H9 (cell line): ENCODE measurements around the gene UST. TPM values are rescaled to one million over a fixed set of nuclear protein-coding genes. Genes with fewer than 3 reads are reported as not detected.

Experiments used
- DNase-seq: peaks from one replicate; pipeline ENCODE4 v3.0.0-alpha.2; 2017
- H2AFZ ChIP-seq: one replicate; pipeline ENCODE4 v1.6.1; 2013; ENCODE audit warnings: mild to moderate bottlenecking, low read length, control low read depth, moderate library complexity
- H2AK5ac ChIP-seq: 2 replicates; pipeline ENCODE4 v1.6.1; 2013; ENCODE audit warnings: low read length, control low read depth, mixed read lengths; ENCODE audit not compliant: insufficient read length
- H2BK120ac ChIP-seq: one replicate; pipeline ENCODE4 v1.6.1; 2013; ENCODE audit warnings: low read depth, mild to moderate bottlenecking, low read length, control low read depth, inconsistent platforms; ENCODE audit not compliant: poor library complexity, severe bottlenecking
- H2BK12ac ChIP-seq: 2 replicates; pipeline ENCODE4 v1.6.1; 2013; ENCODE audit warnings: low read length, control low read depth, mixed read lengths, low read depth; ENCODE audit not compliant: insufficient read length
- H2BK15ac ChIP-seq: 2 replicates; pipeline ENCODE4 v1.6.1; 2013; ENCODE audit warnings: low read depth, low read length, control low read depth
- H2BK20ac ChIP-seq: one replicate; pipeline ENCODE4 v1.6.1; 2013; ENCODE audit warnings: low read depth, mild to moderate bottlenecking, low read length, control low read depth, inconsistent platforms; ENCODE audit not compliant: poor library complexity, severe bottlenecking
- H2BK5ac ChIP-seq: 2 replicates; pipeline ENCODE4 v1.6.1; 2013; ENCODE audit warnings: low read length, control low read depth, mixed read lengths; ENCODE audit not compliant: insufficient read length
- H3K14ac ChIP-seq: 2 replicates; pipeline ENCODE4 v1.6.1; 2013; ENCODE audit warnings: low read length, control low read depth; ENCODE audit not compliant: insufficient read depth
- H3K18ac ChIP-seq: 2 replicates; pipeline ENCODE4 v1.6.1; 2013; ENCODE audit warnings: low read depth, mild to moderate bottlenecking, mixed read lengths, low read length, control low read depth; ENCODE audit not compliant: insufficient read length
- H3K23ac ChIP-seq: 2 replicates; pipeline ENCODE4 v1.6.1; 2013; ENCODE audit warnings: low read length, control low read depth, mixed read lengths, low read depth; ENCODE audit not compliant: insufficient read length
- H3K23me2 ChIP-seq: 2 replicates; pipeline ENCODE4 v1.6.1; 2013; ENCODE audit warnings: low read depth, mild to moderate bottlenecking, mixed read lengths, low read length, control low read depth; ENCODE audit not compliant: insufficient read length, poor library complexity, severe bottlenecking
- H3K27ac ChIP-seq: 2 replicates; pipeline ENCODE4 v1.5.1; 2013; ENCODE audit warnings: low read length, control low read depth, mixed read lengths, low read depth; ENCODE audit not compliant: insufficient read length
- H3K27me3 ChIP-seq: 2 replicates; pipeline ENCODE4 v1.6.1; 2013; ENCODE audit warnings: low read length, control low read depth, inconsistent platforms; ENCODE audit not compliant: insufficient read depth
- H3K4ac ChIP-seq: 2 replicates; pipeline ENCODE4 v1.6.1; 2013; ENCODE audit warnings: low read depth, mild to moderate bottlenecking, control low read depth, inconsistent platforms, low read length, moderate library complexity
- H3K4me1 ChIP-seq: 2 replicates; pipeline ENCODE4 v1.6.1; 2013; ENCODE audit warnings: low read length, control low read depth, inconsistent platforms; ENCODE audit not compliant: insufficient read depth
- H3K4me2 ChIP-seq: 2 replicates; pipeline ENCODE4 v1.6.1; 2013; ENCODE audit warnings: low read length, control low read depth, mixed read lengths; ENCODE audit not compliant: insufficient read length, insufficient read depth
- H3K56ac ChIP-seq: 2 replicates; pipeline ENCODE4 v1.6.1; 2013; ENCODE audit warnings: low read depth, mild to moderate bottlenecking, mixed read lengths, low read length, control low read depth; ENCODE audit not compliant: insufficient read length
- H3K79me1 ChIP-seq: 2 replicates; pipeline ENCODE4 v1.6.1; 2013; ENCODE audit warnings: low read depth, mild to moderate bottlenecking, moderate library complexity, low read length, control low read depth, inconsistent platforms; ENCODE audit not compliant: insufficient read depth, poor library complexity, severe bottlenecking
- H3K79me2 ChIP-seq: 2 replicates; pipeline ENCODE4 v1.6.1; 2013; ENCODE audit warnings: low read length, control low read depth, inconsistent platforms; ENCODE audit not compliant: insufficient read depth
- H3K9ac ChIP-seq: 2 replicates; pipeline ENCODE4 v1.6.1; 2013; ENCODE audit warnings: low read length, control low read depth, mixed read lengths; ENCODE audit not compliant: insufficient read length; ENCODE audit errors: extremely low read depth
- H3K9me3 ChIP-seq: one replicate; pipeline ENCODE4 v1.6.1; 2013; ENCODE audit warnings: low read depth, low read length, inconsistent platforms; ENCODE audit not compliant: control insufficient read depth
- H3T11ph ChIP-seq: one replicate; pipeline ENCODE4 v1.6.1; 2013; ENCODE audit warnings: mild to moderate bottlenecking, low read length, control low read depth, inconsistent platforms
- H4K20me1 ChIP-seq: one replicate; pipeline ENCODE4 v1.6.1; 2013; ENCODE audit not compliant: control insufficient read depth, insufficient read length, insufficient read depth
- H4K5ac ChIP-seq: 2 replicates; pipeline ENCODE4 v1.6.1; 2013; ENCODE audit warnings: low read depth, mild to moderate bottlenecking, mixed read lengths, low read length, control low read depth; ENCODE audit not compliant: insufficient read length
- H4K8ac ChIP-seq: replicated peaks from 2 replicates; pipeline ENCODE4 v1.6.1; 2013; ENCODE audit warnings: low read length, control low read depth, mixed read lengths, low read depth; ENCODE audit not compliant: insufficient read length
- H4K91ac ChIP-seq: 2 replicates; pipeline ENCODE4 v1.6.1; 2013; ENCODE audit warnings: low read depth, mild to moderate bottlenecking, moderate library complexity, mixed read lengths, low read length, control low read depth; ENCODE audit not compliant: insufficient read length
- H3K27ac Mint-ChIP-seq, 3 experiments: 2 replicates in 2 of 3; 3 replicates in 1 of 3; pipeline ENCODE4 v1.8.0; 2020 to 2021; ENCODE audit warnings: mixed read lengths in 3 of 3, mild to moderate bottlenecking in 1 of 3, moderate library complexity in 1 of 3
- H3K27me3 Mint-ChIP-seq: 2 replicates; pipeline ENCODE4 v1.8.0; 2021; ENCODE audit warnings: low read depth, mild to moderate bottlenecking, moderate library complexity, mixed read lengths
- H3K36me3 Mint-ChIP-seq, 3 experiments: 2 replicates in 2 of 3; 3 replicates in 1 of 3; pipeline ENCODE4 v1.8.0; 2020 to 2021; ENCODE audit warnings: low read depth in 3 of 3, mixed read lengths in 3 of 3; ENCODE audit not compliant: insufficient read depth in 1 of 3
- H3K4me1 Mint-ChIP-seq, 2 experiments: 2 replicates each; pipeline ENCODE4 v1.8.0; 2020; ENCODE audit warnings: mixed read lengths in 2 of 2
- H3K4me3 Mint-ChIP-seq, 2 experiments: 2 replicates in 1 of 2; 3 replicates in 1 of 2; pipeline ENCODE4 v1.8.0; 2020 to 2021; ENCODE audit warnings: mild to moderate bottlenecking in 2 of 2, mixed read lengths in 2 of 2, moderate library complexity in 1 of 2
- H3K9me3 Mint-ChIP-seq, 2 experiments: 2 replicates in 1 of 2; 3 replicates in 1 of 2; pipeline ENCODE4 v1.8.0; 2020; ENCODE audit warnings: mild to moderate bottlenecking in 2 of 2, mixed read lengths in 2 of 2, moderate library complexity in 1 of 2
- CTCF ChIP-seq: fragments of 200-600 bp; sonication (generic); conservative IDR thresholded peaks from 3 replicates; pipeline ENCODE4 v1.8.0; 2021; ENCODE audit warnings: antibody characterized with exemption, mild to moderate bottlenecking
- WGBS: extraction: QIAGEN DNeasy Blood & Tissue Kit; methylation state at CpG from one replicate; pipeline ENCODE4 v1.1.7; 2013; ENCODE audit warnings: missing lambda C conversion rate, low lambda C conversion rate, mixed read lengths; ENCODE audit not compliant: insufficient read length; ENCODE audit errors: extremely low coverage; 5-methylcytosine and 5-hydroxymethylcytosine counted together
- total RNA-seq: library from RNA; stranded (reverse); gene quantifications from 2 replicates; pipeline ENCODE4 v1.2.1, GENCODE V29; 2021

The UST gene
- total RNA-seq, 1 experiment from 2014 or later, result 14.4 TPM

- H3K18ac ChIP-seq, result no peak overlapping the region
- H3K4me2 ChIP-seq, result no peak overlapping the region
- no peak overlapping the region for H4K5ac ChIP-seq
- H3K23me2 ChIP-seq, result no peaks in the 10 kb centered on the region
- H3T11ph ChIP-seq, result no peak overlapping the region
- no peak overlapping the region for H2BK120ac ChIP-seq
- H2BK5ac ChIP-seq, result no peak overlapping the region
- Mint-ChIP-seq H3K9me3 (no peaks in the 10 kb centered on the region; a peak in 1 of 5 replicates), H3K36me3 (peaks cover 0 to 9% (median 7%) of the 10 kb centered on the region in 3 experiments; a peak in 4 of 7 replicates), H3K4me1 (peaks cover 49 to 53% of the 10 kb centered on the region in 2 experiments), H3K27ac (no peak overlapping the region; a peak in 1 of 7 replicates), H3K4me3 (no peak overlapping the region), H3K27me3 (no peaks in the 10 kb centered on the region)
- no peak for DNase-seq
- no peak overlapping the region for H2BK20ac ChIP-seq
- no peak overlapping the region for H2BK12ac ChIP-seq
- no peaks in the 10 kb centered on the region for H4K20me1 ChIP-seq
- peaks cover 2% of the 10 kb centered on the region; the same call in 1 of the 2 replicates for H3K4me1 ChIP-seq
- peak; percentile 70 for TF ChIP-seq CTCF
- no peak overlapping the region for H4K91ac ChIP-seq
- H3K79me2 ChIP-seq, result no peaks in the 10 kb centered on the region
- no peak overlapping the region for H3K4ac ChIP-seq
- no peak overlapping the region for H3K23ac ChIP-seq
- no peak overlapping the region for H2AFZ ChIP-seq
- no peak overlapping the region for H4K8ac ChIP-seq
- H2AK5ac ChIP-seq, result no peak overlapping the region
- H3K9me3 ChIP-seq, result no peaks in the 10 kb centered on the region
- no peak overlapping the region for H3K9ac ChIP-seq
- no peak overlapping the region for H3K14ac ChIP-seq
- H3K27ac ChIP-seq, result no peak overlapping the region
- H3K79me1 ChIP-seq, result peaks cover 3% of the 10 kb centered on the region
- no peak overlapping the region for H2BK15ac ChIP-seq
- H3K56ac ChIP-seq, result no peak overlapping the region
- WGBS, result no CpG with 5 or more reads among the region's 5 CpGs
- no peaks in the 10 kb centered on the region for H3K27me3 ChIP-seq
These were observed 226.8 kb downstream of the UST start for GRCh38 chr6:148973538-148974208.
